ENCODE data around the gene TEX48.
A peak's percentile ranks its signal among the peaks of the same experiment; 100 is the strongest.

Gene TEX48, protein sequence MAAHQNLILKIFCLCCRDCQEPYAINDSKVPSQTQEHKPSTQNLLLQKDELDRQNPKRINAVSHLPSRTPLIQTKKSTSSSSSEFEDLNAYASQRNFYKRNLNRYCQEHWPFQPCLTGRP

DNA sequence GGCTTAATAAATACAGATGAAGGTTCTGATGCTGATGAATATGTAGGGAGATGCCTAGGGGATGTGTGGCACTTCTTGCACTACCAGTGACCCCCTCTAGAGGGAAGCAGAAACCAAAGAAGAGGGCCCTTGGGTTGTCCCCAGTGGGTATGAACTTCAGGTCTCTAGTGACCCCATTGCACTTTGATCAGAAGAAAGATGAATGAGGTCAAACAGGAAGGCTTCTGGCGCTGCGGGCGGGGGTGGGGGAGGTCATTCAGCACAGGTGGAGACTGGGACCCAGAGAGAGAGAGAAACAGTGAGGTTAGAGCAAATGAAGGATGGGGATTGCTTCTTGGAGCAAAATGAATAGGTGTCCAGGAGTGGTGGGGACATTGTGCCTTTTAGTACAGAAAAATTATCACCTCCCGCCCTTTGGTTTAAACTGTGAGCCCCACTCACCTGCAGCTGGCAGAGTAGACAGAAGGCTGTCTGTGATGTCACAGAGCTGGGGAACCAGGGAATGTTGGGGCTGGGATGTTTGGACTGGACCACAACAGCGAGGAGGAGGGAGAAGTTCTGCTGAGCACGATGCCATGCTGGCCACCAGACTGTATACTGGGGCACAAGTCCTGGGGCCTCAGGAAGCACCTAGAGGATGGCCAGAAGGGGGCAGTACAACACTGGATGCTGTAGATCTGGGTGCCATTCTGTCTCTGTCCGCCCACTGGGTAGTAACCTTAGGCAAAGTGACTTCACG, at the start of gene TEX48:
Gene TEX48, minus strand, starts transcription at position 599 of the 739 bp plus-strand sequence. CDS start 10,469 bp downstream, outside the sequence.
- DNase-seq (ENCODE audit: low spot score): peak; percentile 71

DNA sequence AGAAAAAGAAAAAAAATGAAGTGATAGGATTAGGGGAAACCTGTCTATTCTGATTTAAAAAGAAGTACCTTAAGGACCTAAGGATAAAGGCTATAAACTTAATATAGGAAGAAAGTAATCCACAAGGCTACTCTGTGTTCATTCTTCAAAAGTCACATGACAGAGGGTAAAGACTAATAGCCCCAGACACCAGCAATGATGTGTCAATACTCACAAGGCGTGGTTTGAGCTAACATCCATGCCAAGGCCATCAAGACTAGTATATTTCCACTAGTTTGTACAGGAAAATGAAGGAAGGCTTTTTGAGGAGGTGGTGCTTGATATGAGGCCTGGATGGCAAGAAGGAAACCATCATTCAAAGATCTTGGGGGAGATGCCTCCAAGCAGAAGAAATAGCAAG, 49.7 kb upstream of the TEX48 start:
- no peak for DNase-seq (ENCODE audit: low spot score)

DNA sequence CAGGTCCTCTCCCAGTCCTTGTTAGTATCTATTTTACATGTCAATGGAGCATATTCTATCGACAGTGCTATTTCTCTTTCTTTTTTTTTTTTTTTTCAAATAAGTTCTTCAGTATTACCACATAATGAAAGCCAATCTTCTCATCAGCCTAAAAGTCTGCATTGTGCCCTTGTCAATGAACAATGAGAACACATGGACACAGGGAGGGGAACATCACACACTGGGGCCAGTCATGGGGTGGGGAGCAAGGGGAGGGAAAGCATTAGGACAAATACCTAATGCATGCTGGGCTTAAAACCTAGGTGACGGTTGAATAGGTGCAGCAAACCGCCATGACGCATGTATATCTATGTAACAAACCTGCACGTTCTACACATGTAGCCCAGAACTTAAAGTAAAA, 47.7 kb upstream of the TEX48 start:
- DNase-seq (ENCODE audit: low spot score): no peak

DNA sequence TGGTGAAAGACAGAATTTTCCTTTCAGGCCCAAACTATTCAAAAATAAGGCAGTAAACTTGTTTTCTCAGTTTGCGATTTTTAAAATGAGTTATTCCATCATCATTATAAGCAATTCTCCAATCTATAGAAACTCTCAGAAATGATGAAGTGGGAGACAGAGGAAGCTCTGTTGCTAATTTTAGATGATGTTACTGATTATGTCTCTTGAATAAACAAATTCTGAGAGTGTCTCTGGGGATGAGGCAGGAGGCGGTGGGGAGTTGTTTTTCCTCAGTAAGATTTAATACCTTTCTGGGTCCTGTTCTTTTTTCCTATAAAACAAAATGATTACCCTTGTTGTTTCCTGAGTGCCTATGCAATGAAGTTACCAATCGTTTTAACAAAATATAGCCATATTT, 43.9 kb upstream of the TEX48 start:
- DNase-seq (ENCODE audit: low spot score): no peak

DNA sequence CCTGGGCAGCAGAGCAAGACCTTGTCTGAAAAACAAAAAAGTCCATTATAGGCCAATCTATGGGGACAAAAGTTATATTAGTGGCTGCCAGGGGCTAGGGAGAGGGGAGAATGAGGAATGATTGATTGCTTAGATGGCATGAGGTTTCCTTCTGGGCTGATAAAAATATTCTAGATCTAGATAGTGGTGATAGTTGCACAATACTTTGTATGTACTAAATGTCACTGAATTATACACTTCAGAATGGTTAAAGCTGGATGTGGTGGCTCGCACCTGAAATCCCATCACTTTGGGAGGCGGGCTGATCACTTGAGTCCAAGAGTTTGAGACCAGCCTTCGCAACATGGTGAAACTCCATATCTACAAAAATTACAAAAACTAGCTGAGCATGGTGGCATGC, 42.8 kb upstream of the TEX48 start:
- DNase-seq (ENCODE audit: low spot score): no peak

DNA sequence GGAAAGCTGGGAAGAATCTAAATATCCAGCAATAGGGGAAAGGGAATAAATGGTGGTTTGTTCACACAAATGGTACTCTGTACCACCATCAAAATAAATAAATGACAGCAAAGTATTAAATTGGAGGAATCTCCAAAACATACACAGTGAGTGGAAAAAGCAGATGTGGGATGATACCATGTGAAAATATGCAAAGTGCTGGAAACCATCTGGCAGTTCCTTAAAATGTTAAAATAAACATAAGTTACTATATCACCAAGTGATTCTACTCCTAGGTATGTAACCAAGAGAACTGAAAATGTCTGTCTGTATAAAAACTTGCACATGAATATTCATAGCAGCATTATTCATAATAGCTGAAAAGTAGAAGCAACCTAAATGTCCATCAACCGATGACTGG, 41.9 kb upstream of the TEX48 start:
- no peak for DNase-seq (ENCODE audit: low spot score)

DNA sequence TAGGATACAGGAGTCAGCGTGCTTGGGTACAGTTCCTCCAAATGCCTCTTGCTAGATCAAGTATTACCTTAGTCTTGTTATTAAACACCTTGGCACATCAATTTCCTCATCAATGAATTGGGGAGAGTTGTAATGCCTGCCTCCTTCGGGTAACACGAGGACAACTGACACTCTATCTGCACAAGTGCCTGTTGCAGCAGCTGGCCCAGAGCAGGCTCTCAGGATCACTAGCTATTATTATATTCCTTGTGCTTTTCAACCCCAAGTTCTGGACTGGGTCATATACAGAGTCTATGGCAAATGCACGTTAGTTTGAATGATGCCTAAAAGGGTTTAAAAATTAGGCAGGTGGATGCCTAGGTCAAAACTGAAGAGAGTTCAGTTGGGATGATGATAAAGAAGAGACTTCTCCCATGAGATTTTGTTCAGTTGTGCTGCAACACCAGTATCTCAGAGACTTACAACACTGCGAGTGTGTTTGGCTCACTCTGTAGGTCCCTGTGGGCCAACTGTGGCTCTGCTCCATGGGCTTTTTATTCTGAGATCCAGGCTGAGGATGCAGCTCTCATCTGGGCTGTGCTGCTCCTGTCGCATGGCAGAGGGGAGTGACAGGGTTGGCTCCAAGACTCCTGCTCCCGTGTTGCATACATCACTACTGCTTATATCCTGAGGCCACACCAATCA, 41.1 kb upstream of the TEX48 start:
- DNase-seq (ENCODE audit: low spot score): no peak

DNA sequence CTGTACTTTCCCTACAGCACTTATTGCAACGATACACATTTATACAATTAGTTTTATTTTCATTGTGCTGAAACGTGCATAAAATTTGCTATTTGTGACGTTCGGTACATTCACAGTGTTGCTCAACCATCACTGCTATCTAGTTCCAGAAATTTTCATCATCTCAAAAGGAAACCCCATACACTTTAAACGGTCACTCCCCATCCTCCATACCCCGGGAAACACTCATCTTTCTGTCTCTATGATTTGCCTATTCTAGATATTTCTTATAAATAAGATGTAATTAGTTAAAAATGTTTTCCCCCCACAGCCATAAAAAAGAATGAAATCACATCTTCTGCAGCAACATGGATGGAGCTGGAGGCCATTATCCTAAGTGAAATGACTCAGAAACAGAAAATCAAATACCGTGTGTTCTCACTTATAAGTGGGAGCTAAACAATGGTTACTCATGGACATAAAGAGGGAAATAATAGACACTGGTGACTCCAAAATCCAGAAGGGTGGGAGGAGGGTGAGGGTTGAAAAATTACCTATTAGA, 40.2 kb upstream of the TEX48 start:
- DNase-seq (ENCODE audit: low spot score): no peak

DNA sequence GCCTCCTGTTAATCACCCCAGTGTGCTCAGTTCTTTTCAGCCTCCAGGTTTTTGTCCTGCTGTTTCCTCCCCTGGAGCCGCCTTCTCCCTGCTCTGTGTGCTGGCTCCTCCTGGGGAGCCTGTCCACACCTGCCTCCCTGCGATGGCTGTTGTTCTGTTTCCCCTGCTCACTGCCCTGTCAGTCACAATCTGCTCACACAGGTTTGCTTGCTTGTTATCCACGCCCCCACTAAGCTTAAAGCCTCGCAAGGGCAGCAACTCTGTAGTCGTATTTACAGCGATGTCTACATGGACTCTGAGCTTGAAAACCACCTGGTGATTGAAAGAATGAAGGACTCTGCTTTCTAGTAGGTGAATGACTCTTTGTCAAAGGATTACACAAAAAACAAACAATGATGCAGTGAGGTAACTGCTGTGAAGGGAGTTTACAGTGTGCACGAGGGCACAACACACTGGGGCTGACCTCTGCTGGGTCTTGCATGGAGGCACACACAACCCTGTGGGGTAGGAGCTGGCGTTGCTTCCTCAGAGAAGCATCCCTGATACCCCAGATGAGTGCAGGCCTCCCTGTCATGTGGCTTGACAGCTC, 39.6 kb upstream of the TEX48 start:
- no peak for DNase-seq (ENCODE audit: low spot score)

DNA sequence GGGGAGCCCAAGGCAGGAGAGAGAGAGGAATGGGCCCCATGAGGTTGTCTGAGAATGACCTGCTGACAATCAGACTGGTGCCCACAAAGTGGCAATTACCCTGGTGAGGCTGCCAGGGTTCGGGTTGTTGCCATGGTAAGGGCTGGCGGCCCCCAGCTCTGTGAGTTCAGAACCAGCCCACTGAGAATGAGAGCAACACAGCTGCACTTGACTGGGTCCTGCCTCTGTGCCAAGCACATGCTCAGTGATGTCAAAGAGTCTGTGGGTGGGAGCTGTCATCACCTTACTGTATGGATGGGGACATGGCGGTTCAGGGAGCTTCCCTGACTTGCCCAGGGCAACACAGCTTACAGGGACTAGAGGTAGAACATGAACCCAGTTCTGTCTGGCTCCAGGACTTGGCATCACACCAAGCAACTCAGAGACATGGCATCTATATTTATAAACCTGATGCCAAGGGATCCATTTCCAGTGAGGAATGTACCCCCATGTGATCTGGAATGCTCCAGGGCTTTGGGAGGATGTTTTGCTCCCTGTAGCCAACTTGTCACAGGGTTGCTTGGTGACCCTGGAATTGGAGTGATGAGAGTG, 38.2 kb upstream of the TEX48 start:
- no peak for DNase-seq (ENCODE audit: low spot score)

DNA sequence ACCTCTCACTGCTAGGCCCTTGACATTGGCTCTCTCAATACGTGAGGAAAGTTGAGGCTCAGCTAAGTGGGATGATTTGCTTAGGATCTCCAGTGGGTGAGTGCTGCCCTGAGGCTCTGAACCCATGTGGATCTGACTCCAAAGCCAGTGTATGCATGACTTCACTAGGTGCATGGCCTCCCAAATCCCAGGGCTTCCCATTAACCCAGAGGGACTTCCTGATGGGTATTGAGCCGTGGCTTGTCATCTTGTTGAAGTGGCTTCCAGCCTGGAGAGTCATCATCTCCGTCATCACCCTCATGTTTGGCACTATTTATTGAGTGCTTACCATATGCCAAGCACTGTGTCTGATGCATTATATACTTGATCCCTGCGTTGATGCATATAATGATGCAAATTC, 37.3 kb upstream of the TEX48 start:
- DNase-seq (ENCODE audit: low spot score): no peak

DNA sequence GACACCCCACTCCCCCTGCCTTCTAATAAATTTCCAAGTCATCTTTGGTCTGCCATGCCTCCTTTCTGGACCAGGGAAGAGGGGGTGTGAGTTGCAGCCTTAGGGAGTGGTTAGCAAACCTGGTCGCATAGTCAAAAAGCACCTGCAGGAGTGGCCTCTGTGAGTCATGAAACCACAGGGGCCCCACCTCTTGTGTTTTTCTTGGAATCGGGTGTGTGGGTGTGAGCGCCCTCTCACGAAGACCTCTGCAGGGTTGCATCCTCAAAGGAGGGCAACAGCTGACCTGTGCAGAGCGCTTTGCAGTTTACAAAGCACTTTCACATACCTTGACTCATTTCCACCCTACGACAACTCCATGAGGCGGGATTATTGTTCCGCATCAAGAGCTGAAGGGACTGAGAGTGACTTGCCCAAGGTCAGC, 36.8 kb upstream of the TEX48 start:
- no peak for DNase-seq (ENCODE audit: low spot score)

DNA sequence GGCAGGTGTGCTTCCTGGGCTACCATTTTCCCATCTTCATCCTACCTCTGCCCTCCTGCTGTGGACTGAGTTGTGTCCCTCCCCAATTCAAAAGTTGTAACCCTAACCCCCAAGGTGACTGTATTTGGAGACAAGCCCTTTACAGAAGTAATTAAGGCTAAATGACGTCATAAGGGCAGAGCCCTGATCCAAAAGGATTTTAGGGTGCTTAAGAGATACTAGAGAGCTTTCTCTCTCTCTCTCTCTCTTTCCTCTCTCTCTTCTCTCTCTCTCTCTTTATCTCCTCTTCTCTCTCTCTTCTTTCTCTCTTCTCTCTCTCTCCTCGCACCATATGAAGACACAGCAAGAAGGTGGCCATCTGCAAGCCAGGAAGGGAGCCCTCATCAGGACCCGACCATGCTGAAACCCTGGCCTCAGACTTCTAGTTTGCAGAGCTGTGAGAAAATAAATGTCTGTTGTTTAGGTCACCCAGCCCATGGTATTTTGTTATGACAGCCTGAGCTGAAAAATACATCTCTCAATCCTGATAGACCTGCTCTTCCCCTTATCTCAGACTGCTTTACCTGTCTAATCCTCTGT, 36.0 kb upstream of the TEX48 start:
- no peak for DNase-seq (ENCODE audit: low spot score)

DNA sequence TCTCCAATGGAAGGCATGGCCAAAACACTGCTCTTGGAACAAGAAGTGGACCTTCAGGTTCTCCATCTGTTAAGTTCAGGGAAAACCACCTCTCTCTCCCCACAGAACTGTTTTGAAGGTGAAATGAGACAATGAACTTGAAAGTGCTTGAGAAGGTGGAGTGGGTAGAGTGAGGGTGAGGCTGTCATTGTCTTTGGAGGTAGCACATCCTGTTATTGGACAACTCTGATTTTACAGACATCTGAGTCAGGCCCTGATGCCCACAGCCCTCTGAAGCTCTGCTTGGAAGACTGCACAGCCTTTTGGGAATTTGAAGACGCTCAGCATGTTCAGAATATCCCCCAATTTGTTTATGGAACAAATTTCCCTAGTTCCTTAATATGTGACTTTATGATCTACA, 27.6 kb upstream of the TEX48 start:
- no peak for DNase-seq (ENCODE audit: low spot score)

DNA sequence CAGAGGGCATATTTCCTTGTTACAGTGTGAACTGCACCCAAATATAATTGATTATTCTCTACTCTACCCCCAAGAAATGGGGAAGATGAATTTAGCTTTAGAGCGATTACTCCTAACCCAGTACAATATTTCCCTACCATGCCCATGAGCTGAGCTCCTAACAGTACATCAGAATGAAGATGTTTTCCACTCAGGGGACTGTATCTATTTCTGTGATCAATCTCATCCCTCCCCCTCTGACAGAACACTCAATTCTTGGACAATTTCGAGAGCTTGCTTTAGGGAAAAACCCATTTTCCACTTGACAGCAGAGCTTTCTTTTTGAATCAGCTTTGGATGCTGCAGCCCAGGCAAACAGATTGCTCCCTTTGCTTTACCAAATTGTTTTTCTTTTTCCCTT, 24.7 kb upstream of the TEX48 start:
- no peak for DNase-seq (ENCODE audit: low spot score)

DNA sequence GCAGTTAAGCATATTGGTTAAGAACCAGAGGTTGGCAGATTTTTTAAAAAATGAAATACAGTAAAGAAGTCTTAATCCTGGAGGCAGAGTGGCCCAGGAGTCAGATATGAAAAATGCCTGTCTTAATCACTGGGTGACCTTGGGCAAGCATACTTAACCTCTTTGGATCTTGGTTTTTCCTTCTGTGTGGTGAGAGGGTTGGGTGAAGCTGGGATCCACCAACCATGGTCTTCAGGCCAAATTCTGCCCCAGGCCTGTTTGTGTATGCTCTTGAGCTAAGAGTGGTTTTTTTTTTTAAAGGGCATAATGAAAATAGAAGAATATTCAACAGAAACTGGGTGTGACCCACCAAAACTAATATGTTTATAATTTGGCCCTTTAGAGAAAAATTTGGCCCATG, 20.0 kb upstream of the TEX48 start:
- DNase-seq (ENCODE audit: low spot score): no peak

DNA sequence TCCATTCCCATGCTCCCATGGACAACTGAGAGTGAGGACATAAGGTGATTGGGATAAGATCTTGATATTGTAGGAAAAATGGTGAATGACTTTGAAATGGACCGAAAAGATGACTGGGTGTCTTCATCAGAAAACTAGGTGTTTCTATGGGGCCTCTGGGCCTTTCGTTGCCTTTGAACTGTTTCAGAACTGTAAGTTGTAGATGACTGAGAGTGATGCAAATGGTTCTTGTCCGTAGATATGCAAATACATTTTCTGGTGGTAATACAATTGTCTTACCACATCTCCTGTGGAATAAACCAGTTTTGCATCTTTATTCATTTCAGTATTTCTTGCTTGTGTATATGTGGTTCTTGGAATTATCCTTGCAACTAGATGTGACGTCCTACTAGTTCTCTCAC, 16.0 kb upstream of the TEX48 start:
- DNase-seq (ENCODE audit: low spot score): no peak

DNA sequence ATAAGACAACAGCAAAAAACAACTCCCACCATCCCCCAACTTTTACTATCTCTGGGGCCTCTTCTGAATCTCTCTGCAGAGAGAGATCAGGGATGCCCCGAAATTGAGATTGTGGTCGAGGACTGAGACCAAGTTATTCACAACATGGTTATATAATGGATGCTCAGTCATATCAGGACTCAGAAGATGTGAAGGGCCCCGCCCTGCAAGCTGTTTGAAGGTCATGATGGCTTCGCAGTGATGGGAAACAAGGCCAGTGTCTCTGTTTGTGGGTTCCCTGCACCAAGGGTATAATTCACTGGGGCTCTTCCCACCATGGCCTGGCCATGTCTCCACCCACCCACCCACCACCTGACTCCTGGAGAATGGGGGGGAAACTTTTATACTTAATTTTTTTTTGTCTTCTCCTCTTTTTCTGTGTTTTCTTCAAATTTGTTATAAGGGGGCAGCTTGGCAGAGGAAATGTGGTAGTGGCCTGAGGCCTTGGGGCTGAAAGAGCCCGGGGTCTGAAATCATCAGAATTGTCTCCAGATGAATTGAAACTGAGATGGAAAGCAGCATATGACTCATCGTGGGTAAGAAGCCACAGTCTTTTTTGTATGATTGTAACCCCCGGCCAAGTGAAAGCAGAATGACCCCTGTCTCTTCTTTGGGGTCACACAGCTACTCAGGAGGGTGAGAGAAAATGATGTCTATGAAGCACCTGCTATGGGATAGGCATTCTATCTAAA, 15.0 kb upstream of the TEX48 start:
- DNase-seq (ENCODE audit: low spot score): no peak

DNA sequence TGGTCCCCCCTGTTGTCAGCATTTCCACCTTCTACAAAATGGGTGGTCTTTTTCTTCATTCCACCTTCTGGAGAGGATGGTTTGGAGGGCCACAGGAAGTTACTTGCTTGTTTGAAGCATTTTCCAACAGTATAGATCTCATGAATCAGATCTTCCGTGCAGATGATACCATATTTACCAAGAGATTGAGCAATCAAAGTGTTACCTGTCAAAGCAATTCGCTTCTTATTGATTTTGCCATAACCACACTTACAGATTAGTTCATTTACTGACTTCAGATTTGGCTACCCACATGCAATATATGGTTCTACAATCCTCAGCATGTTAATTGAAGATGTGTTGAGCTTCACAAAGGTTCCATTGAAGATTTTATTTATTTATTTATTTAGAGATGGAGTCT, 14.0 kb upstream of the TEX48 start:
- no peak for DNase-seq (ENCODE audit: low spot score)

DNA sequence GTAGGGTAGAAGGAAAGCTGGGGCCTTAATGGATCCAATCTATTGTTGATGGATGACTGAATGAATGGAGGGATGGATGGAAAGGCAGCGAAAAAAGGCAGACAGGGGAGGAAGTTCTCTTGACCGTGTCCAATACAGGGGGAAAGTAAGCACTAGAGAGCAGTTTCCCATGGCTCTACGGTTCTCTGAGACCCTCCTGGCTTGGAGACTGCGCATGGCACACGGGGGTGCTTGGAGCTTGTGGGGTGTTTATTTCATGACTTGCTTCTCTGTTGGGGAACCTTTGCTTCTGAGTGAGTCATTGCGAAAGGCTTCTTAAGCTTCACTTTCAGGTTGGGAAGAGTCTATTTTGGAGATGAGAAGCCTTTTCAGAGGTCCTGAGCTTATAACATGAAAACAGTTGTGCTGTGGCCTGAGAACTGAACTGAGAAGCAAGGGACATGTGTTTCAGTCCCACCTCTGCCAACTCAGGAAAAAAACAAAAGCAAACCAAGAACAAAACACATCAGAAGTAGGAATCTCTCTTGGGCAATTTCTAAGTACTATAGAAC, 12.8 kb upstream of the TEX48 start:
- no peak for DNase-seq (ENCODE audit: low spot score)

DNA sequence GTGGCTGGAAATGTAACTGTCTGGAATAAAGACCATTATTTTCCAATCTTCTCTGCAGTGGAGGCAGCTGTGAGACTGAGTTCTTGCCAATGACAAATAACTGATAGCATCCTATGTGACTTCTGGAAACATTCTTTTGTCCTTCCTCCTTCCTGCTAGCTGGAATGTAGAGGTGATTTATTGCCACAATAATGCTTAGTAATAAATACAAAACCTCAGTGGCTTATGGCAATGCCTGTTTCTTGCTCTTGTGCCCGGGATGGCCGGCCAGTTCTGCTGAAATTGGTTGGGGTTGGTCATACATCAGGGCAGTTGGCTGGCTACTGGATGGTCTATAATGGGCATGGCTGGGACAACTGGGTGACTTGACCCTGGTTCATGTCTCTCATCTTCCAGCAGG, 12.2 kb upstream of the TEX48 start:
- DNase-seq (ENCODE audit: low spot score): no peak

Data from D341Med (cell line).